Measurements from ENCODE around the gene NTM. TPM values are rescaled to one million over a fixed set of nuclear protein-coding genes. Genes with fewer than 3 reads are reported as not detected.

The NTM gene
- total and polyA plus RNA-seq, 10 donors, result 0.13 to 1.6 (median 0.67) TPM

GRCh38 chr11:132048040-132048439 lies 677.6 kb downstream of the NTM start:
- H3K4me3 ChIP-seq, result no peak overlapping the region
- H3K36me3 ChIP-seq, result no peaks in the 10 kb centered on the region
- intact Hi-C loops (cut with DNase I; ENCODE audit: low total_unique reads), result no loop called here
- H3K27ac ChIP-seq, result no peak overlapping the region
- DNase-seq, result no peak
- H3K9me3 ChIP-seq, result no peaks in the 10 kb centered on the region
- TF ChIP-seq CTCF (IDR thresholded peaks at IDR 0.05 in 8 of 11, conservative IDR thresholded peaks at IDR 0.05 in 3 of 11) (no peak), POLR2AphosphoS5 (IDR thresholded peaks at IDR 0.05) (no peak), POLR2A (IDR thresholded peaks at IDR 0.05) (no peak)
- 67 to 90% (median 84%) methylated on average over 4 of the region's 4 CpGs for WGBS, 5 donors
- peaks cover 0 to 9% (median 0%) of the 10 kb centered on the region in 6 donors for H3K4me1 ChIP-seq
- no peaks in the 10 kb centered on the region for H3K27me3 ChIP-seq (replicated peaks in 1 of 7)

- Histone ChIP-seq H3K27ac (no peak overlapping the region), H3K36me3 (no peaks in the 10 kb centered on the region), H3K27me3 (replicated peaks in 1 of 7) (peaks cover 0 to 2% (median 0%) of the 10 kb centered on the region in 7 donors), H3K4me1 (peaks cover 0 to 9% (median 0%) of the 10 kb centered on the region in 6 donors), H3K9me3 (no peaks in the 10 kb centered on the region), H3K4me3 (no peak overlapping the region)
- whole genome bisulfite sequencing, 5 donors, result 79 to 93% (median 86%) methylated on average over 3 to 4 of the region's 4 CpGs
- intact Hi-C loops (cut with DNase I; ENCODE audit: low total_unique reads), result no loop called here
- TF ChIP-seq POLR2AphosphoS5 (IDR thresholded peaks at IDR 0.05) (no peak), CTCF (IDR thresholded peaks at IDR 0.05 in 8 of 11, conservative IDR thresholded peaks at IDR 0.05 in 3 of 11) (no peak), POLR2A (IDR thresholded peaks at IDR 0.05) (no peak)
- no peak for DNase-seq
Observed at GRCh38 chr11:132049205-132049604, 678.8 kb downstream of the NTM start.

- Histone ChIP-seq H3K9me3 (no peaks in the 10 kb centered on the region), H3K36me3 (no peaks in the 10 kb centered on the region), H3K4me3 (no peak overlapping the region), H3K27ac (no peak overlapping the region), H3K4me1 (peaks cover 0 to 9% (median 0%) of the 10 kb centered on the region in 6 donors), H3K27me3 (replicated peaks in 1 of 7) (peaks cover 0 to 5% (median 0%) of the 10 kb centered on the region in 7 donors)
- no peak for DNase-seq
- intact Hi-C loops (cut with DNase I; ENCODE audit: low total_unique reads), result no loop called here
- no peak for TF ChIP-seq POLR2A (IDR thresholded peaks at IDR 0.05)
- no peak for TF ChIP-seq POLR2AphosphoS5 (IDR thresholded peaks at IDR 0.05)
- no peak for TF ChIP-seq CTCF (IDR thresholded peaks at IDR 0.05 in 8 of 11, conservative IDR thresholded peaks at IDR 0.05 in 3 of 11)
- 67 to 81% (median 72%) methylated on average over 4 of the region's 4 CpGs for WGBS, 5 donors
Observed at GRCh38 chr11:132050049-132050448, 679.6 kb downstream of the NTM start.

GRCh38 chr11:132050577-132051165 lies 680.3 kb downstream of the NTM start:
- no peak for DNase-seq
- no peaks in the 10 kb centered on the region for H3K36me3 ChIP-seq
- no peak overlapping the region for H3K4me3 ChIP-seq
- TF ChIP-seq POLR2AphosphoS5 (IDR thresholded peaks at IDR 0.05) (no peak), POLR2A (IDR thresholded peaks at IDR 0.05) (no peak), CTCF (IDR thresholded peaks at IDR 0.05 in 8 of 11, conservative IDR thresholded peaks at IDR 0.05 in 3 of 11) (no peak)
- H3K27me3 ChIP-seq (replicated peaks in 1 of 7), result peaks cover 0 to 5% (median 0%) of the 10 kb centered on the region in 7 donors
- H3K9me3 ChIP-seq, result no peaks in the 10 kb centered on the region
- intact Hi-C loops (cut with DNase I; ENCODE audit: low total_unique reads), result no loop called here
- H3K27ac ChIP-seq, result no peak overlapping the region
- H3K4me1 ChIP-seq, result peaks cover 0 to 5% (median 0%) of the 10 kb centered on the region in 6 donors
- 65 to 81% (median 74%) methylated on average over 6 of the region's 6 CpGs for WGBS, 5 donors

All from spleen (tissue), 11 donors.